Activated CD8-positive, alpha-beta memory T cell treated with anti-CD3 and anti-CD28 coated beads for 4 hours (primary cell): ENCODE results near the gene TMEM18.
"Not testable (repeated sequence)": the region's sequence is repeated elsewhere in the genome, so short reads cannot be mapped to it uniquely, and the experiment has no call there.

Experiments used
- DNase-seq, 2 donors: peaks; one replicate each; pipeline ENCODE4 v3.0.0-alpha.2; 2020; ENCODE audit warnings: low read depth in 2 of 2

Gene TMEM18

DNA sequence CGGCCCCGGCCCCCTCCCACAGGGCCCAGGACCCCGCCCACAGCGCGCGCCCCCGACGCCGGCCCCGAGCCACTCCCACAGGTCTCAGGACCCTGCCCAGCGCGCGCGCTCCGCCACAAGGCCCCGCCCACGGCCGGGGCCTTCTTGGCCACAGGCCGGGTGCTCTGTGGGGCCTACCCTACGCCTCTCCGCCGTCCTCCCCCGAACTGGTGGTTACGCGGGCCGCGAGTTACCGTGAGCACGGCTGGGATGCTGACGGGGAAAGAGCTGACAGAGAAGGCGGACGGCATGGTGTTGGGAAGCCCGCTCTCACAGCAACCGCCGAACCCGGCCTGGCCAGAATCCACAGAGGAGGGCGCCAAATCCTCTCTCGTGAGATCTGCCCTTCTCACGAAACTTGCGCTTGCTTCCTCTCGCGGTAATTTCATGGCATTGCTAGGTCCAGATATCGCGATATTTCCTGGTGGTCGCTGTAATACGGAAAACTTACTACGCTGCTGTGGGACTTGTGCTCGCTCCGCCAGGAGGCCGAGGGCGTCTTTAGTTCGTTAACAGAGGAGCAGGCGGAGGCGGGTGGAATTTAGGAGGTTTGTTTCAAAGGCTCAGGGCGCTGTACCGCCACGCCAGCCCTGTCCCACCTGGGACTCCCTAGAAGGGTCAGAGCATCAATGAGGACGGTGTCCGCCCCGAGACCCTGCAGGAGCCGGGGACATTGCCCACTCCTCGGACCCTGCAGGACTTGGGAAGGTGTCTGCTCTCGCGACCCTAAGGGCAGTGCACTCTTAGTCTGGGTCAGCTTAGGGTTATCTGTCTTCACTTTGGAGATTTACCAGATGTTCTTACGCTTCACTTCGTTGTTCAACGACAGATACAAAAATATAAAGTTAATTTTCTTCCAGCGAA, at the start of gene TMEM18:
Gene TMEM18 (minus strand): TSS at position 351 of the 903 bp plus-strand sequence. CDS start 61 bp downstream, at position 290.
- peak; percentile 85 to 91 for DNase-seq

- DNase-seq: no peak
Observed at GRCh38 chr2:726169-726568, 49.0 kb upstream of the TMEM18 start.

GRCh38 chr2:725468-725867, 48.3 kb upstream of the TMEM18 start:
- no peak for DNase-seq

DNA sequence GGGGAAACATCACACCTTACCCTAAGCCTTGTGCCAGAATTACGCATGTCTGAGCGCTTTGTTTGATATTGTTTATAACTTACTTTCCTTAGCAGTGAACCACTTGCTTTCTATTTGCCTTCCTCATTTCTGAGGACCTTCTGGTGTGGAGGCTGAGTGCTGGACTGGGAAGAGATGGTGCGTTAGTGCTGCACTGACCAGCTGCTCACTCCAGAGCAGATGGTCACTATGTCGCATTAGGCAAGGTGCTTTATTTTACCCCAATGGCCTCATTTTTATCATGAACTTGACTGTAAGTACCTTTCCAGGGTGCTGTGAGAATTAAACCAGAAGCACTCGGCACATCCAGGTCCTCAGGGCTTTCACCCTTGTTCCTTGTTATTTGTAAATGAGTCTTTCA, 46.6 kb upstream of the TMEM18 start:
- DNase-seq: no peak

DNA sequence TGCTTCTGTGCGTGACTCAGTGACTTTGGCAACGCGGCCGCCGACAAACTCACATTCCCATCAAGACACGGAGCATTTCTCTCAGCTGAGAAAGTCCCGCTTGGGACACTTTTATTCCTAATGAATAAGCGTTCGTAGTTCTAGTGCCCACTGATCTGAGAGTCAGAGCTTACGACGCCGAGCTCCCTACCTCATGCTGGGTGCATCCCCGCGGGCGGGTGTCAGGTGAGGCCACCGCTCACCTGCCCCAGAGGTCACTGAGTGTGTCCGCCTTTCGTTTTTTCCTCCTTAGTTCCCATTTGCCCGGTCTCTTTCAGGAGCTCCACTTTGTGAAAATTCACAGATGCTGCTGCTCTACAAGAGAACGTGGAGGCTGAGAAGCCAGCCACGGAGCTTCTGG, 43.6 kb upstream of the TMEM18 start:
- no peak for DNase-seq

- DNase-seq: no peak
Observed at GRCh38 chr2:719734-720133, 42.5 kb upstream of the TMEM18 start.

DNA sequence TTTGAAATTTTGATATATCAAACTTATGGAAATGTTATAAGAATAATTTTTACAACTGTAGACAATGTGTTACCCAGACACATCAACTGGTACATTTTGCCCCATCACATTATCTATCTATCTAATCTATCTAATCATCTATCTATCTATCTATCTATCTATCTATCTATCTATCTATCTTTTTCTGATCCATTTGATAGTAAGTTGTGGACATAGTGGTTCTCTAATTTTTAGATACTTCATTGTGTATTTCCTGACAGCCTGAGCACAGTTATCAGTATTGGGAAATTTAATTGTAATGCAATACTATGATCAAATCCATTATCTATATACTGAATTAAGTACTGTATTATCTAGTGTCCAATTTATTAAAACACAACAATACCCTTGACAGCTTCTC, 42.0 kb upstream of the TMEM18 start:
- DNase-seq: no peak

- no peak for DNase-seq
Observed at GRCh38 chr2:717661-718060, 40.5 kb upstream of the TMEM18 start.

DNA sequence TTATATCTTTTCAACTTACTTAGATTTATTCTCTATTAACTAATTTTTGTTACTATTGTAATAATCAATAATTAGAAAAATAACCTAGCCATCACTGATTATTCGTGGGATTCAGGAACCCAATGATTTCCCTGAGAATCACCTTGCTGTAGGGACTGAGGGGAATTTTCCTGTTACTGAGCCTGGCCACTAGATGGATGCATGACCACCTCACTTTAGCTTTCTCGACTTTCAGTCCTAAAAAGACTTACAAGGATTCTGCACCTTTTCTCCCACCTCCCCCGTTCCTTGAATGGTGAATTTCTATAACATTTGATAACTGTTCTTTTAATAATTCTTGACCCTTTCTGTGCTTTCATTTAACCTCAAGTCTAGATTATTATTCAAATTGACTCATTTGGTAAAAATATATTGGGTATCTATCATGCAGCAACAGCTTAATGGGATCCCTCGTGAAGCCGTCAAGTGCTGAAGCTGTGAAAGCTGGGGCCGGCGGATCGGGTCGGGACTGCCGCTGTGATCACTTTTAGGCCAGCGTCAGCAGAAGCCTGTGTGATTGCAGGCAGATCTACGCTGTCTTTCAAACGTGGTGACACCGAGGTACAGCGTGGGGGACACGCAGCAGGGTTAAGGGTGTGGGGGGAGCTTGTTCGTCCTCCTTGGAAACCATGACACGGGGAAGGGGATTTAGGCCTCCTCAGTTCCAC, 38.8 kb upstream of the TMEM18 start:
- no peak for DNase-seq

GRCh38 chr2:715038-715437, 37.8 kb upstream of the TMEM18 start:
- DNase-seq: no peak

DNA sequence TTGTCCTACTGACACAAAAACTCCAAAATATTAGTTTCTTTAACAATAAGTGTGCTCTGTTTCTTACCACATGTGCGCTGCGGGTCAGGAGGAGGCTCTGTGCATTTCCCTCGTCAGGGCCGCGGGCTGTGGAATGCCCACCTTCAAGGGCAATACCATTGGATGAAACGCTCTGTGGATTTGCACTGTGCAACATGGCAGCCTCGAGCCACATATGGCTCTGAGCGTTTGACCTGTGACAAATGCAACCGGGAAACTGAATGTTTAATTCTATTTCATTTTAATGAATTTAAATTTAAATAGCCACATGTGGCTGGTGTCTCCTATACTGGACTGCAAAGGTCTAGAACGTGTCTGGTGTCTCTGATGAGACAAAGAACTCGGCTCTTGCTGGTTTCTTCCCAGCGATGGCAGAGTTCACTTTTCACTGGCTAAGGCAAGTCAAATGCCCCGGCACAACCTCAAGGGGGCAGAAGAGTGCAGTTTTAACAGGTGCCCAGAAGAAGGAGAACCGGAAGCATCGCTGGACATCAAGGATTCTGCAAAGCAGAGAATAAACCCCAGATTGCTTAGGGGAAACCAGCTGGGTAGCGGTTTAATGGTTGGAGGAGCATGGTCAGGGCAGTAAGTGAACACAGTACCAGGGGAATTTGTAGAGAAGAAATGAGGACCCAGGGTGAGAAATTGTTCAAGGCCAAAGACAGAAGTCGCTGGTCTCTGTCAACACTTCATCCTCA, 37.0 kb upstream of the TMEM18 start:
- no peak for DNase-seq

DNA sequence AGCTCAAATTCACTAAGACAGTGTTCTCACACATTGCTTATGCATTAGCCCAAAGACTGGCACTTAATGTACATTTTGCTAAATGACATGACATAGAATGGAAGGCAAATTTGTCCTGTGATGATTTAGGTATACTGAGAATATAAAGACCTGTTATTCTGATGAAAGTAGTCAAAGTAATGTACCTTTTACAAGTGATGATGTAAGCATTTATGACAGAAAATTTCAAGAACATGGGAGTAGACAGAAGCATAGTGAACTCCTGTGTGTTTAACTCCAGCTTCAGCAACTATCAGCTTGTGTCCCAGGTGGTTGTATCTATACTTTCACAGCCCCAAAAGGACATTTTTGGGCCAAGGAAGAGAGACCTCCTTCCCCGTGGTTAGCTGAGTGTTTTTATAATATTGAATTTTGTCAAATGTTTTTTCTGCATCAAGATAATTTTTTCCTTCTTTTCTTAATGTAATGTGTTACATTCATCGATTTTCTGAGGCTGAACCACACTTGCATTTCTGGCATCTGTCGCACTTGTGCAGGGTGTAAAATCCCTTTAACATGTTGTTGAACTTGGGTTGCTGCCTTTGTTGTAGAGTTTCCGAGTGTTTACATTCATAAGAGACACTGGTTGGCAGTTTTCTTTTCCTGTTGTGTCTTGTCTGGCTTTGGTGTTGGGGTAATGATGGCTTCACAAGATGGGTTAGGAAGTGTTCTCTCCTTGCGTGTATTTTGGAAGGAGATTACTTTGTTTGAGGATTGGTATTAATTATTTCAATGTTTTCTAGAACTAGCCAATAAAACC, 33.9 kb upstream of the TMEM18 start:
- DNase-seq: no peak

DNA sequence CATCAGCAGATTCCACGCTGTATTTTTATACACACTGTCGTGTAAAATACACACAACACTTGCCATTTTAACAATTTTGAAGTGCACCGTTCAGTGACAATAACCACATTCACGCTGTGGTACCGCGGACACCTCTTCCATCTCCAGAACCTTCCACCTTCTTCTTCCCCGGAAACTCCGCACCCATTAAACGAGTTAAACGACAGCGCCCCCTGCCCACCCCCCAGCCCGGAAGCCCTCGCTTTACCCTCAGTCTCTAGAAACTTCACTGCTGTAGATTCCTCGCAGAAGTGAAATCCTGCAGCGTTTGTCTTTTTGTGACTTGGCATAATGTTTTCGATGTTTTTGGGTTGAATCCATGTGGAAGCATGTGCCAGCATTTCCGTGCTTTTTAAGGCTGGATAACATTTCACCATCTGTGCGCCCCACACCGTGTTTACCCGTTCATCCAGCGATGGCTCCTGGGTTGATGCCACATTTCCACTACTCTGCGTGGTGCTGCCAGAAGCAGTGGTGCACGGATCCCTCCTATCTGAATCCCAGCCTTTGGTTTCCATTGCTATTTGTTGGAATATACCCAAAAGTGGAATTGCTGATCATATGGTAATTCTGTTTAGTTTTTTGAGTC, 32.0 kb upstream of the TMEM18 start:
- no peak for DNase-seq

- DNase-seq: no peak
Observed at GRCh38 chr2:708667-709066, 31.5 kb upstream of the TMEM18 start.

- no peak for DNase-seq
Observed at GRCh38 chr2:705971-706511, 28.8 kb upstream of the TMEM18 start.

- not testable (repeated sequence) for DNase-seq
Observed at GRCh38 chr2:702765-703164, 25.6 kb upstream of the TMEM18 start.

GRCh38 chr2:696999-697627, 19.9 kb upstream of the TMEM18 start:
- no peak for DNase-seq

GRCh38 chr2:696463-696862, 19.3 kb upstream of the TMEM18 start:
- no peak for DNase-seq

DNA sequence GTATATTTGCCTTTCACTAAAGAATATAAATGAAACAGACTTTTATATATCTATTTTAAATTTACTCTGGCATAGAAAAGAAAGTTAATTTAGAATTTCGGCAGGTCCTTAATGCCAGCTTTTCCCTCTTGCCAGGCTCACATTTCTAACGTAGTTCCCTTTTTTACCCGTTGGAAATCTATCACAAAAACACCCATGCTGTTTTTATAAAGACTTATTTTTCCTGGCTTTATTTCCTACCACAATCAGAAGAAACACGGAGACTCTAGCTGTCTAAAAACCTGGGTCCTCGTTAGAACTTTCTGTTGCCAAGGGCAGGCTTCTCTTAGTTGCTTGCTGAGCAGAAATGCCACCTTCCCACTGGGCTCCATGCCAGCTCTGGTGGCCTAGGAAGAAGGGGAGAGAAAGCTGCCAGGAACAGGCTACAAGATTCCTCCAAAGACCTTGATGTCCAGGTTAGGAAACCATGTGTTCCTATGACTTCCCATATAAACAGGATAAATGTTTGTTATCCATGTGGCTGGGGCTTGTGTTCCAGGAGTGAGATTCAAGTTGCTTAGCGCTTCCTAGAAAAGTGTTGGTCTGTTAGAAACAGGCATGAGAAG, 17.8 kb upstream of the TMEM18 start:
- no peak for DNase-seq

- no peak for DNase-seq
Observed at GRCh38 chr2:694174-694573, 17.0 kb upstream of the TMEM18 start.
